Spleen (tissue), 7 donors: ENCODE data around the gene COPS9.

Experiments used
- POLR2AphosphoS5 ChIP-seq, 3 donors: sonication (generic); formaldehyde crosslinking; IDR thresholded peaks; one replicate each; pipeline ENCODE4 v1.5.1; 2017; ENCODE audit warnings: antibody characterized with exemption in 3 of 3
- TF ChIP-seq, protein P1 (sequence below), 11 experiments: fragments of 200-600 bp in 7 of 11; fragments of 450-650 bp in 4 of 11; sonication (generic) in 4 of 11; IDR thresholded peaks in 8 of 11; conservative IDR thresholded peaks in 3 of 11; 1 replicate in 7 of 11; 2 replicates in 4 of 11; pipeline versions ENCODE4 v1.4.0 to v1.8.0; 2016 to 2021; ENCODE audit warnings: antibody characterized with exemption in 11 of 11, inconsistent platforms in 4 of 11, mild to moderate bottlenecking in 1 of 11
- donor health status: DM: no; HTN: no; CAD: no; lungs with moderate emphysema.
- donor health status: DM: no; HTN: no; CAD: no.
- donor health status: DM: no; HTN: no; CAD: no.

DNA sequence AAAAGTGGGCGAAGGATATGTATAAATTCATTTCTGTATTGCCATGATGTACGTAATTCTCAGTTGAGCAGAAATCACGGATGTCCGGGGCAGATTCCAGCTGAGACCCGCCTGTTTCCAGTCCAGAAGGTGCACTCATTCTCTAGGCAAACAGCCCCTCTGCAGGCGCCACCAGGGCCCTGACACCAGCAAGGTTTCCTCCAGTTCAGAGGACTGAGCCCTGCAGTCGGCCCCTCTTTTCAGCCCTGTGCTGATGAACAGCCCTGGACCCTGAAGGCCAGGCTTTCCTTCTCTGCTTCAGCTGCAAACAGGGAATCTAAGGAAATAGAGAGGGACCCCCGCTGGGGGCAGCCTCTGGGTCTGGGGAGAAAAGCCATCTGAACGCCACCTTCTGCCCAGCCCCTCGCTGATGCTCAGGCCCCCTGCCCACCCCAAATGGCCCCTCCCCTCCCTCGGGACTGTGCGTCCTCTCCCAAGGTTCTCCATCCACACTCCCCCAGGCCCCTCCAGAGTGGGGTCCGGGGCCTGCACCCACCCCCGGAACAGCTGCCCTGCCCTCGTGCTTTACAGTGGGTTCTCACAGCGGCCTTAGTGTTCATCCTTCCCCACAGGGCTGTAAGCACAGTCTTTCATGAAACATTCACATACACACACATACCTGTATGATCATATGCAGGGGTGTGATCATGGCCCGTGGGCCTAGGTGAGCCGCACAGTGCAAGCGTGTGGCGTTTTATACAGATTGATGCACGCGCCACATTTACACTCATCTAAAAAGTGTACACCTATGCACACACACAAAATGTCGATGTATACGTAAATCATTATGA, 12.1 kb downstream of the COPS9 start:
- TF ChIP-seq, protein P1, sequence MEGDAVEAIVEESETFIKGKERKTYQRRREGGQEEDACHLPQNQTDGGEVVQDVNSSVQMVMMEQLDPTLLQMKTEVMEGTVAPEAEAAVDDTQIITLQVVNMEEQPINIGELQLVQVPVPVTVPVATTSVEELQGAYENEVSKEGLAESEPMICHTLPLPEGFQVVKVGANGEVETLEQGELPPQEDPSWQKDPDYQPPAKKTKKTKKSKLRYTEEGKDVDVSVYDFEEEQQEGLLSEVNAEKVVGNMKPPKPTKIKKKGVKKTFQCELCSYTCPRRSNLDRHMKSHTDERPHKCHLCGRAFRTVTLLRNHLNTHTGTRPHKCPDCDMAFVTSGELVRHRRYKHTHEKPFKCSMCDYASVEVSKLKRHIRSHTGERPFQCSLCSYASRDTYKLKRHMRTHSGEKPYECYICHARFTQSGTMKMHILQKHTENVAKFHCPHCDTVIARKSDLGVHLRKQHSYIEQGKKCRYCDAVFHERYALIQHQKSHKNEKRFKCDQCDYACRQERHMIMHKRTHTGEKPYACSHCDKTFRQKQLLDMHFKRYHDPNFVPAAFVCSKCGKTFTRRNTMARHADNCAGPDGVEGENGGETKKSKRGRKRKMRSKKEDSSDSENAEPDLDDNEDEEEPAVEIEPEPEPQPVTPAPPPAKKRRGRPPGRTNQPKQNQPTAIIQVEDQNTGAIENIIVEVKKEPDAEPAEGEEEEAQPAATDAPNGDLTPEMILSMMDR (IDR thresholded peaks at IDR 0.05 in 8 of 11, conservative IDR thresholded peaks at IDR 0.05 in 3 of 11), result no peak
- no peak for TF ChIP-seq POLR2AphosphoS5 (IDR thresholded peaks at IDR 0.05)
